Nephron (organoid): ENCODE data around the gene ZNF691.

Experiments
- H3K27ac Mint-ChIP-seq, 3 experiments: 2 replicates each; pipeline ENCODE4 v1.8.0; 2020; ENCODE audit warnings: mixed read lengths in 3 of 3, mild to moderate bottlenecking in 2 of 3, moderate library complexity in 1 of 3
- H3K27me3 Mint-ChIP-seq: 2 replicates; pipeline ENCODE4 v1.8.0; 2021; ENCODE audit warnings: low read depth, mild to moderate bottlenecking, moderate library complexity, mixed read lengths
- H3K36me3 Mint-ChIP-seq: 2 replicates; pipeline ENCODE4 v1.8.0; 2020; ENCODE audit warnings: low read depth, mixed read lengths
- H3K4me1 Mint-ChIP-seq: 2 replicates; pipeline ENCODE4 v1.8.0; 2020; ENCODE audit warnings: mixed read lengths
- H3K4me3 Mint-ChIP-seq, 3 experiments: 2 replicates each; pipeline ENCODE4 v1.8.0; 2020; ENCODE audit warnings: mild to moderate bottlenecking in 3 of 3, mixed read lengths in 3 of 3, moderate library complexity in 2 of 3
- H3K9me3 Mint-ChIP-seq: 2 replicates; pipeline ENCODE4 v1.8.0; 2020; ENCODE audit warnings: mixed read lengths
- CTCF ChIP-seq, 3 experiments: fragments of 200-600 bp; sonication (generic); IDR thresholded peaks; one replicate each; pipeline ENCODE4 v1.5.0; 2021; ENCODE audit warnings: antibody characterized with exemption in 3 of 3; ENCODE audit not compliant: unreplicated experiment in 3 of 3

ZNF691 gene

GRCh38 chr1:42844592-42845140, 1.7 kb upstream of the ZNF691 start:
- TF ChIP-seq CTCF (IDR thresholded peaks at IDR 0.05; ENCODE audit: unreplicated experiment in 3 of 3) = no peak

GRCh38 chr1:42845193-42845592, 1.2 kb upstream of the ZNF691 start:
- TF ChIP-seq CTCF (IDR thresholded peaks at IDR 0.05; ENCODE audit: unreplicated experiment in 3 of 3) = no peak
- Mint-ChIP-seq H3K36me3 (peaks cover 31% of the 10 kb centered on the region), H3K4me3 (no peak overlapping the region), H3K9me3 (peaks cover 3% of the 10 kb centered on the region), H3K4me1 (peaks cover 34% of the 10 kb centered on the region), H3K27me3 (no peaks in the 10 kb centered on the region), H3K27ac (no peak overlapping the region)

More at GRCh38 chr1:42844592-42845140, 1.7 kb upstream of the ZNF691 start:
- Mint-ChIP-seq H3K27ac (no peak overlapping the region), H3K4me3 (peak overlapping the region; percentile 2 to 54 (median 31)), H3K4me1 (peaks cover 30% of the 10 kb centered on the region), H3K9me3 (no peaks in the 10 kb centered on the region), H3K36me3 (peaks cover 29% of the 10 kb centered on the region), H3K27me3 (no peaks in the 10 kb centered on the region)

- Mint-ChIP-seq H3K4me1 (peaks cover 34% of the 10 kb centered on the region), H3K9me3 (peaks cover 5% of the 10 kb centered on the region), H3K36me3 (peaks cover 35% of the 10 kb centered on the region), H3K27ac (peak overlapping the region; percentile 55 to 87 (median 80)), H3K27me3 (no peaks in the 10 kb centered on the region), H3K4me3 (peak overlapping the region; percentile 96 to 100 (median 97))
- TF ChIP-seq CTCF (IDR thresholded peaks at IDR 0.05; ENCODE audit: unreplicated experiment in 3 of 3) = no peak
Measured at GRCh38 chr1:42845866-42846256, 552 bp upstream of the ZNF691 start.

- Mint-ChIP-seq H3K36me3 (peaks cover 46% of the 10 kb centered on the region), H3K4me1 (peaks cover 34% of the 10 kb centered on the region), H3K9me3 (peaks cover 11% of the 10 kb centered on the region), H3K4me3 (peak overlapping the region; percentile 96 to 100 (median 97)), H3K27ac (peak overlapping the region; percentile 55 to 87 (median 80)), H3K27me3 (no peaks in the 10 kb centered on the region)
- TF ChIP-seq CTCF (IDR thresholded peaks at IDR 0.05; ENCODE audit: unreplicated experiment in 3 of 3) = no peak
Measured at GRCh38 chr1:42847111-42847595, 740 bp downstream of the ZNF691 start.

- peaks cover 50% of the 10 kb centered on the region for H3K36me3 Mint-ChIP-seq
- peaks cover 34% of the 10 kb centered on the region for H3K4me1 Mint-ChIP-seq
- peaks cover 15% of the 10 kb centered on the region for H3K9me3 Mint-ChIP-seq
- TF ChIP-seq CTCF (IDR thresholded peaks at IDR 0.05; ENCODE audit: unreplicated experiment in 3 of 3) = no peak
- H3K27ac Mint-ChIP-seq = peak overlapping the region; percentile 55 to 87 (median 80)
- peak overlapping the region; percentile 96 to 100 (median 97) for H3K4me3 Mint-ChIP-seq
- no peaks in the 10 kb centered on the region for H3K27me3 Mint-ChIP-seq
Measured at GRCh38 chr1:42847721-42848460, 1.5 kb downstream of the ZNF691 start.
